Esophagus squamous epithelium (tissue), 4 donors: ENCODE data around the gene ATRN.

Experiments used
- CTCF ChIP-seq, 6 experiments: fragments of 450-650 bp in 4 of 6; fragments of 200-600 bp in 2 of 6; sonication (generic) in 2 of 6; IDR thresholded peaks; one replicate each; pipeline ENCODE4 v1.5.1; 2016 to 2019; ENCODE audit warnings: antibody characterized with exemption in 6 of 6, mild to moderate bottlenecking in 4 of 6, moderate library complexity in 4 of 6
- POLR2A ChIP-seq, 4 donors: fragments of 450-650 bp; IDR thresholded peaks; one replicate each; pipeline ENCODE4 v1.6.1; 2017; ENCODE audit warnings: antibody characterized with exemption in 4 of 4, mild to moderate bottlenecking in 4 of 4, moderate library complexity in 3 of 4

GRCh38 chr20:3472105-3472504 is 1.3 kb downstream of the ATRN start:
- TF ChIP-seq CTCF (IDR thresholded peaks at IDR 0.05) = no peak
- TF ChIP-seq POLR2A (IDR thresholded peaks at IDR 0.05) = no peak
